HepG2 (cell line): ENCODE results near the gene ESR1. TPM values are rescaled to one million over a fixed set of nuclear protein-coding genes. Genes with fewer than 3 reads are reported as not detected.

ENCODE experiments used
- ATAC-seq: fragments of 200-7000 bp; cut with Tn5 transposase; 3 replicates; pipeline ENCODE4 v1.9.1; 2020; ENCODE audit warnings: mild to moderate bottlenecking, moderate library complexity
- BruUV-seq: library from RNA; stranded (reverse); fragments of 400-500 nt; replicated peaks from 2 replicates; lab custom pipeline; 2021; lab: Mats Ljungman, UMichigan
- CTCF ChIA-PET: fragments of 300-600 bp; formaldehyde crosslinking; extraction: SDS; loops from one replicate; lab custom pipeline; 2021; ENCODE audit warnings: low total read pairs, inconsistent platforms, low intra/inter-chr PET ratio; lab: Yijun Ruan, JAX
- POLR2A ChIA-PET: fragments of 350-600 bp; sonication (Branson Sonifier 250); formaldehyde crosslinking; loops from one replicate; lab custom pipeline; 2020; ENCODE audit warnings: antibody characterized with exemption, inconsistent platforms; lab: Yijun Ruan, JAX
- DNase-seq: peaks from one replicate; pipeline ENCODE4 v3.0.0-alpha.2; 2015; ENCODE audit warnings: low spot score
- FAIRE-seq: peaks from 3 replicates; lab custom pipeline; 2011; peaks lifted over from hg19 to GRCh38; lab: Jason Lieb, UNC
- H2AFZ ChIP-seq: one replicate; pipeline ENCODE4 v1.6.1; 2011; ENCODE audit warnings: low read length, inconsistent platforms
- H3K27ac ChIP-seq: fragments of 300-600 bp; 3 replicates; pipeline ENCODE4 v1.8.0; 2011; ENCODE audit warnings: mixed run types, mild to moderate bottlenecking, mixed read lengths, low read length, inconsistent platforms; ENCODE audit not compliant: insufficient read depth; ENCODE audit errors: extremely low read length
- H3K27me3 ChIP-seq, 2 experiments: fragments of 200-600 bp in 1 of 2; 2 replicates in 1 of 2; 3 replicates in 1 of 2; pipeline versions ENCODE4 v1.6.0 to v1.8.0; 2011; ENCODE audit warnings: low read length in 2 of 2, mild to moderate bottlenecking in 2 of 2, moderate library complexity in 2 of 2, inconsistent platforms in 1 of 2; ENCODE audit not compliant: insufficient read depth in 2 of 2, control insufficient read depth in 1 of 2
- H3K36me3 ChIP-seq, 2 experiments: fragments of 200-600 bp in 1 of 2; replicated peaks in 1 of 2; 2 replicates in 1 of 2; 3 replicates in 1 of 2; pipeline versions ENCODE4 v1.5.1 to v1.8.0; 2011; ENCODE audit warnings: low read length in 2 of 2, inconsistent platforms in 1 of 2; ENCODE audit not compliant: insufficient read depth in 2 of 2, control insufficient read depth in 1 of 2
- H3K4me1 ChIP-seq: 2 replicates; pipeline ENCODE4 v1.5.1; 2012; ENCODE audit warnings: low read length, inconsistent platforms; ENCODE audit not compliant: insufficient read depth
- H3K4me2 ChIP-seq: 2 replicates; pipeline ENCODE4 v1.6.0; 2011; ENCODE audit warnings: low read depth, low read length, inconsistent platforms
- H3K4me3 ChIP-seq, 3 experiments: fragments of 200-600 bp in 1 of 3; sonication (generic), shearing (Covaris generic) in 1 of 3; replicated peaks in 1 of 3; 2 replicates each; pipeline ENCODE4 v1.5.1; 2011 to 2016; ENCODE audit warnings: low read length in 3 of 3, inconsistent platforms in 2 of 3, low read depth in 2 of 3, mild to moderate bottlenecking in 2 of 3, control low read depth in 1 of 3, mixed read lengths in 1 of 3; ENCODE audit not compliant: insufficient read depth in 1 of 3
- H3K79me2 ChIP-seq: one replicate; pipeline ENCODE4 v1.6.1; 2011; ENCODE audit warnings: low read length, inconsistent platforms; ENCODE audit not compliant: insufficient read depth
- H3K9ac ChIP-seq: 2 replicates; pipeline ENCODE4 v1.6.0; 2011; ENCODE audit warnings: mild to moderate bottlenecking, low read depth, low read length, inconsistent platforms; ENCODE audit not compliant: insufficient read depth
- H3K9me3 ChIP-seq: 2 replicates; pipeline ENCODE4 v1.5.1; 2012; ENCODE audit warnings: mild to moderate bottlenecking, low read length
- H4K20me1 ChIP-seq: 2 replicates; pipeline ENCODE4 v1.6.0; 2011; ENCODE audit warnings: inconsistent platforms, mild to moderate bottlenecking, low read length, moderate library complexity; ENCODE audit not compliant: insufficient read depth
- HMGA1 ChIP-seq: sonication (generic); formaldehyde crosslinking; conservative IDR thresholded peaks from 2 replicates; pipeline ENCODE4 v1.4.0; 2020; ENCODE audit warnings: missing genetic modification reagents
- TAF1 ChIP-seq: sonication (generic); formaldehyde crosslinking; IDR thresholded peaks from 2 replicates; pipeline ENCODE4 v1.4.0; 2020; ENCODE audit warnings: missing genetic modification reagents
- U2AF1 ChIP-seq: fragments of 200-400 bp; formaldehyde crosslinking; optimal IDR thresholded peaks from 2 replicates; pipeline ENCODE3; 2017; ENCODE audit warnings: mild to moderate bottlenecking, low read depth, low read length
- ZNF10 ChIP-seq: sonication (generic); formaldehyde crosslinking; IDR thresholded peaks from 2 replicates; pipeline ENCODE4 v1.4.0; 2020; ENCODE audit warnings: mild to moderate bottlenecking, low read depth, missing genetic modification reagents, borderline replicate concordance
- ZNF24 ChIP-seq: fragments of 450-650 bp; IDR thresholded peaks from 2 replicates; pipeline ENCODE4 v1.6.1; 2017; ENCODE audit warnings: antibody characterized with exemption, mild to moderate bottlenecking
- ZNF567 ChIP-seq: sonication (generic); formaldehyde crosslinking; IDR thresholded peaks from 2 replicates; pipeline ENCODE4 v1.8.1; 2023; ENCODE audit warnings: mild to moderate bottlenecking, missing genetic modification reagents, borderline replicate concordance
- ZNF577 ChIP-seq: sonication (generic); formaldehyde crosslinking; IDR thresholded peaks from 2 replicates; pipeline ENCODE4 v1.4.0; 2020; ENCODE audit warnings: mild to moderate bottlenecking, low read depth, missing genetic modification reagents, borderline replicate concordance
- ZNF644 ChIP-seq: IDR thresholded peaks from 2 replicates; pipeline ENCODE4 v1.6.1; 2016; ENCODE audit warnings: low read depth
- ZNF747 ChIP-seq: sonication (generic); formaldehyde crosslinking; IDR thresholded peaks from 2 replicates; pipeline ENCODE4 v1.8.1; 2023; ENCODE audit warnings: missing genetic modification reagents, mild to moderate bottlenecking, borderline replicate concordance
- ZNF780A ChIP-seq: sonication (generic); formaldehyde crosslinking; IDR thresholded peaks from 2 replicates; pipeline ENCODE4 v1.8.0; 2022; ENCODE audit warnings: mild to moderate bottlenecking, missing genetic modification reagents, moderate library complexity
- in situ Hi-C: cut with HindIII; loops from 2 replicates; pipeline ENCODE4 v1.10.0; 2017; ENCODE audit warnings: low pct_unique_long_range_greater_than_20kb; ENCODE audit not compliant: extremely low pct_ligation_motif_present
- intact Hi-C: fragments of 100-400 bp; cut with micrococcal nuclease; formaldehyde crosslinking; loops from one replicate; pipeline ENCODE4 v1.10.0; 2022; ENCODE audit not compliant: unreplicated experiment
- polyA plus RNA-seq, 8 experiments: library from polyadenylated mRNA; depleted of rRNA in 3 of 8; stranded (reverse) in 7 of 8; unstranded in 1 of 8; fragments of >200 nt; fragmentation: Illumina TruSeq in 4 of 8; extraction: Trizol in 4 of 8; gene quantifications; 2 replicates each; pipeline versions ENCODE4 v1.2.1 to v1.2.3, GENCODE V29; 2011 to 2016; ENCODE audit warnings: low read depth in 4 of 8, missing spikeins in 1 of 8, mixed read lengths in 1 of 8; ENCODE audit not compliant: insufficient read depth in 1 of 8
- total RNA-seq, 5 experiments: library from RNA; depleted of rRNA; stranded (reverse); fragments of >200 nt; fragmentation: Illumina TruSeq; extraction: Trizol; gene quantifications; 2 replicates each; pipeline ENCODE4 v1.2.3, GENCODE V29; 2016; ENCODE audit warnings: low read depth in 1 of 5
- TF ChIP-seq, protein P1 (sequence below): sonication (generic); formaldehyde crosslinking; IDR thresholded peaks from 2 replicates; pipeline ENCODE4 v1.8.0; 2023; ENCODE audit warnings: mild to moderate bottlenecking, missing genetic modification reagents

Gene ESR1
- total and polyA plus RNA-seq, 2 of the 13 experiments (the other 11 are each of a cell fraction or from before 2014, with no cell fraction given) = not detected

- CTCF ChIA-PET = no interaction called here
- Histone ChIP-seq H3K4me2 (no peak overlapping the region), H3K27me3 (no peaks in the 10 kb centered on the region), H2AFZ (no peak overlapping the region), H3K27ac (no peak overlapping the region), H3K36me3 (no peaks in the 10 kb centered on the region), H3K4me3 (no peak overlapping the region), H3K79me2 (no peaks in the 10 kb centered on the region), H3K4me1 (no peaks in the 10 kb centered on the region), H3K9ac (no peak overlapping the region), H3K9me3 (no peaks in the 10 kb centered on the region), H4K20me1 (no peaks in the 10 kb centered on the region)
- DNase-seq (no peak), FAIRE-seq (no peak), ATAC-seq (no peak)
- TF ChIP-seq ZNF747 (CRISPR knock-in tag) (no peak), ZNF10 (CRISPR knock-in tag) (no peak), ZNF24 (no peak), TAF1 (no peak), ZNF780A (CRISPR knock-in tag) (no peak), ZNF567 (no peak), U2AF1 (no peak), ZNF577 (CRISPR knock-in tag) (no peak), HMGA1 (CRISPR knock-in tag) (no peak), ZNF644 (no peak)
- TF ChIP-seq, protein P1, sequence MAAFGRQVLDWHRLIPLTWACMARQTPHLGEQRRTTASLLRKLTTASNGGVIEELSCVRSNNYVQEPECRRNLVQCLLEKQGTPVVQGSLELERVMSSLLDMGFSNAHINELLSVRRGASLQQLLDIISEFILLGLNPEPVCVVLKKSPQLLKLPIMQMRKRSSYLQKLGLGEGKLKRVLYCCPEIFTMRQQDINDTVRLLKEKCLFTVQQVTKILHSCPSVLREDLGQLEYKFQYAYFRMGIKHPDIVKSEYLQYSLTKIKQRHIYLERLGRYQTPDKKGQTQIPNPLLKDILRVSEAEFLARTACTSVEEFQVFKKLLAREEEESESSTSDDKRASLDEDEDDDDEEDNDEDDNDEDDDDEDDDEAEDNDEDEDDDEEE = no peak
- in situ Hi-C loops (no loop called here), intact Hi-C loops (no loop called here)
- BruUV-seq = no TSS peak
- POLR2A ChIA-PET = no interaction called here
These were observed 211.4 kb downstream of the ESR1 start for GRCh38 chr6:152018876-152019275.
